ENCODE data around the gene TOR1B.
"Not testable (repeated sequence)": the region's sequence is repeated elsewhere in the genome, so short reads cannot be mapped to it uniquely, and the experiment has no call there.

Gene TOR1B

GRCh38 chr9:129785866-129786265 is 17.1 kb upstream of the TOR1B start:
- no peak for TF ChIP-seq CTCF (conservative IDR thresholded peaks at IDR 0.05; ENCODE audit: low read depth, low read length)
- Histone ChIP-seq H4K20me1 (ENCODE audit: insufficient read depth) (no peaks in the 10 kb centered on the region), H3K4me3 (IDR thresholded peaks at IDR 0.05; ENCODE audit: insufficient read depth, low read depth, low read length) (no peak overlapping the region), H3K79me2 (ENCODE audit: insufficient read depth, low read depth) (no peaks in the 10 kb centered on the region), H3K27ac (no peak overlapping the region), H3K4me1 (ENCODE audit: low read depth, poor library complexity, severe bottlenecking) (peaks cover 3% of the 10 kb centered on the region), H3K27me3 (ENCODE audit: insufficient read depth, low read depth) (peaks cover 51% of the 10 kb centered on the region), H3K36me3 (ENCODE audit: insufficient read depth) (no peaks in the 10 kb centered on the region), H3K9ac (no peak overlapping the region), H2AFZ (ENCODE audit: low read depth) (no peak overlapping the region), H3K4me2 (no peak overlapping the region)

GRCh38 chr9:129786481-129786880 is 16.5 kb upstream of the TOR1B start:
- no peaks in the 10 kb centered on the region for H3K36me3 ChIP-seq (ENCODE audit: insufficient read depth)
- peaks cover 3% of the 10 kb centered on the region for H3K4me1 ChIP-seq (ENCODE audit: low read depth, poor library complexity, severe bottlenecking)
- H2AFZ ChIP-seq (ENCODE audit: low read depth): no peak overlapping the region
- no peak for TF ChIP-seq CTCF (conservative IDR thresholded peaks at IDR 0.05; ENCODE audit: low read depth, low read length)
- H3K79me2 ChIP-seq (ENCODE audit: insufficient read depth, low read depth): no peaks in the 10 kb centered on the region
- H3K9ac ChIP-seq: no peak overlapping the region
- H3K4me2 ChIP-seq: no peak overlapping the region
- no peak overlapping the region for H3K27ac ChIP-seq
- peaks cover 51% of the 10 kb centered on the region for H3K27me3 ChIP-seq (ENCODE audit: insufficient read depth, low read depth)
- no peak overlapping the region for H3K4me3 ChIP-seq (IDR thresholded peaks at IDR 0.05; ENCODE audit: insufficient read depth, low read depth, low read length)
- H4K20me1 ChIP-seq (ENCODE audit: insufficient read depth): no peaks in the 10 kb centered on the region

- no peak for TF ChIP-seq CTCF (conservative IDR thresholded peaks at IDR 0.05; ENCODE audit: low read depth, low read length)
- Histone ChIP-seq H3K36me3 (ENCODE audit: insufficient read depth) (no peaks in the 10 kb centered on the region), H4K20me1 (ENCODE audit: insufficient read depth) (no peaks in the 10 kb centered on the region), H3K27me3 (ENCODE audit: insufficient read depth, low read depth) (peaks cover 49% of the 10 kb centered on the region), H2AFZ (ENCODE audit: low read depth) (no peak overlapping the region), H3K4me2 (no peak overlapping the region), H3K4me3 (IDR thresholded peaks at IDR 0.05; ENCODE audit: insufficient read depth, low read depth, low read length) (no peak overlapping the region), H3K27ac (no peak overlapping the region), H3K79me2 (ENCODE audit: insufficient read depth, low read depth) (no peaks in the 10 kb centered on the region), H3K4me1 (ENCODE audit: low read depth, poor library complexity, severe bottlenecking) (peaks cover 15% of the 10 kb centered on the region), H3K9ac (no peak overlapping the region)
These were observed 8.4 kb upstream of the TOR1B start for GRCh38 chr9:129794549-129794948.

GRCh38 chr9:129796029-129796428 is 7.0 kb upstream of the TOR1B start:
- H3K4me2 ChIP-seq; H2AFZ ChIP-seq (ENCODE audit: low read depth); H3K36me3 ChIP-seq (ENCODE audit: insufficient read depth); H3K27ac ChIP-seq; H3K79me2 ChIP-seq (ENCODE audit: insufficient read depth, low read depth); H3K4me3 ChIP-seq (IDR thresholded peaks at IDR 0.05; ENCODE audit: insufficient read depth, low read depth, low read length); H3K9ac ChIP-seq; H4K20me1 ChIP-seq (ENCODE audit: insufficient read depth): not testable (repeated sequence)
- H3K4me1 ChIP-seq (ENCODE audit: low read depth, poor library complexity, severe bottlenecking): peaks cover 12% of the 10 kb centered on the region
- H3K27me3 ChIP-seq (ENCODE audit: insufficient read depth, low read depth): peaks cover 43% of the 10 kb centered on the region

GRCh38 chr9:129798973-129799372 is 4.0 kb upstream of the TOR1B start:
- no peaks in the 10 kb centered on the region for H4K20me1 ChIP-seq (ENCODE audit: insufficient read depth)
- H3K9ac ChIP-seq: no peak overlapping the region
- H3K4me1 ChIP-seq (ENCODE audit: low read depth, poor library complexity, severe bottlenecking): peaks cover 14% of the 10 kb centered on the region
- peaks cover 25% of the 10 kb centered on the region; the same call in 1 of the 2 replicates for H3K27me3 ChIP-seq (ENCODE audit: insufficient read depth, low read depth)
- no peak overlapping the region for H3K4me2 ChIP-seq
- no peaks in the 10 kb centered on the region for H3K79me2 ChIP-seq (ENCODE audit: insufficient read depth, low read depth)
- no peak overlapping the region for H2AFZ ChIP-seq (ENCODE audit: low read depth)
- no peak for TF ChIP-seq CTCF (conservative IDR thresholded peaks at IDR 0.05; ENCODE audit: low read depth, low read length)
- H3K4me3 ChIP-seq (IDR thresholded peaks at IDR 0.05; ENCODE audit: insufficient read depth, low read depth, low read length): no peak overlapping the region
- no peaks in the 10 kb centered on the region for H3K36me3 ChIP-seq (ENCODE audit: insufficient read depth)
- H3K27ac ChIP-seq: no peak overlapping the region

Data from KMS-11 (cell line).